Germinal center (tissue), 1 donor: ENCODE results near the gene THBS1.

Source experiments
- DNase-seq: peaks from one replicate; pipeline ENCODE4 v3.0.0; 2012; ENCODE audit warnings: mixed read lengths, low spot score

THBS1 gene

GRCh38 chr15:39589193-39589814, 8.4 kb downstream of the THBS1 start:
- no peak for DNase-seq

DNA sequence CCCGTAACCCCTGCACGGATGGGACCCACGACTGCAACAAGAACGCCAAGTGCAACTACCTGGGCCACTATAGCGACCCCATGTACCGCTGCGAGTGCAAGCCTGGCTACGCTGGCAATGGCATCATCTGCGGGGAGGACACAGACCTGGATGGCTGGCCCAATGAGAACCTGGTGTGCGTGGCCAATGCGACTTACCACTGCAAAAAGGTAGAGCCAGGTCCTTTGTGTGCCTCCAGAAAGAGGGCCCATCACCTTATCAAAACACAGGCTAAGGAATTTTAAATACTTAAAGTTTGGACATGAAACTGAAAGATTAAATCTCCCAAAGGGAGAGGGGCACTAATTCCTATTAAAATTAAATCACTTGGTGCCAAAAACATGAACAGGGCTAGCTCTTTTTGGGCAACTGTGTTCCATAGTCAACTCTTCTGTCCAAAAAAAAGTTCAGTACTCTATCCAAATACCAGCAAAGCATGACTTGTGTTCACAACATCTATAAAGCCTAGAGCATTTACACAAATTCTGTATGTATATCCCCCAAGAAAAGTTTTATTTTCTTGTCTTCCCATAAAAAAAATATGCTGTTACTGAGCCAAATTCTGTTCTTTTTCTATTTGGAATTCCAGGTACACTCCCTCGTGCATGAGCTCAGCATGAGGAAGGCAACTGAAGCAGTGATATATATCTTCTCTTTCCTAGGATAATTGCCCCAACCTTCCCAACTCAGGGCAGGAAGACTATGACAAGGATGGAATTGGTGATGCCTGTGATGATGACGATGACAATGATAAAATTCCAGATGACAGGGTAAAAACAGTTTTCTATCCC, 9.2 kb downstream of the THBS1 start:
- no peak for DNase-seq

GRCh38 chr15:39591141-39591895, 10.4 kb downstream of the THBS1 start:
- DNase-seq = no peak

- no peak for DNase-seq
Observed at GRCh38 chr15:39591896-39592315, 11.0 kb downstream of the THBS1 start.

DNA sequence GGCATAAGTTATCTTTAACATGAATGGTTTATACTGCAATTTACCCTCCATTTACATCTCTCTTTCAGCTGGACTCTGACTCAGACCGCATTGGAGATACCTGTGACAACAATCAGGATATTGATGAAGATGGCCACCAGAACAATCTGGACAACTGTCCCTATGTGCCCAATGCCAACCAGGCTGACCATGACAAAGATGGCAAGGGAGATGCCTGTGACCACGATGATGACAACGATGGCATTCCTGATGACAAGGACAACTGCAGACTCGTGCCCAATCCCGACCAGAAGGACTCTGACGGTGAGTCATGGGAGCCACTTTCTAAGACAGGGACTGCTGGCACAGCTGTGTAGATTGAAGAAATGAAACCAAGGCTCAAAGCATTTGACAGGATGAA, 11.6 kb downstream of the THBS1 start:
- no peak for DNase-seq

- no peak for DNase-seq
Observed at GRCh38 chr15:39593071-39593655, 12.3 kb downstream of the THBS1 start.

- no peak for DNase-seq
Observed at GRCh38 chr15:39593656-39594445, 13.0 kb downstream of the THBS1 start.

DNA sequence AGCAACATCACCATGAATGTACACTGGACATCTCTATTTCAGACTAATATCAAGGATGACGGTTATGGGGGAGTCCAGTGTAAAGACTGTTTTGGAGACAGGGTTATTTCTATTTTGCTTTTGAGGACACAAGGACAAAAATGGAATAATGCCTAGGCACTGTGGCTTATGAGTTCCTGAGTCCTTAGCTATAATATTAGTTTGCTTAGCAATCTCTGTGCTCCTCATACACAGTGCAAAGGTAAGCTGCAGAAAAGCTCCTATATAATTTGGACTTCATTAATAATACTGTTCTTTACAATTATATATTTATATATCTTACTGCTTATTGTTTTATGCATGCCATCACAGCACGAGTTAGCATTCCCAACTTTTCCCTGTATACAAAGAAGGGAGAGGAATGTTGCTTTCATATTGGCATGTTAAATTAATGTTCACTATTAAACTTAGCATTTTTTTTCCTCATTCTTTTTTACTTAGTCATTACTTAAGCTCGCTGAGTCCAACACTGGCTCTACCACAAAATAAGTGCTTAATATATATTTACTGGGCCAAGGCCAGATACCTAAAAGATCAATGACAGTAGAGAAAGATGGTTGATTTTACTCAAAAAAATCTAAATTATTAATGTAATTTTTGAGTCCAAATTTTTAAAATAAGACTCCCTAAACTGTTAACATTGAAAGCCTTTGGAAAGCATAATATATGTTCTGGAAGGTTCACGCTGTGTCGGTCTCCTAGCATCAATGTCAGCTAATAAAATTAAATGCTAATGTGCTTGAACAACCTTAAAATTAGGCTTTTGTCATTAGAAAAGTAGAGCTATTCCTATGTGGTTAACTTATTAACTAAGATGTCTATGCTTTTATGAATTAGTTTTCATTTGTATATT, 13.8 kb downstream of the THBS1 start:
- no peak for DNase-seq

DNA sequence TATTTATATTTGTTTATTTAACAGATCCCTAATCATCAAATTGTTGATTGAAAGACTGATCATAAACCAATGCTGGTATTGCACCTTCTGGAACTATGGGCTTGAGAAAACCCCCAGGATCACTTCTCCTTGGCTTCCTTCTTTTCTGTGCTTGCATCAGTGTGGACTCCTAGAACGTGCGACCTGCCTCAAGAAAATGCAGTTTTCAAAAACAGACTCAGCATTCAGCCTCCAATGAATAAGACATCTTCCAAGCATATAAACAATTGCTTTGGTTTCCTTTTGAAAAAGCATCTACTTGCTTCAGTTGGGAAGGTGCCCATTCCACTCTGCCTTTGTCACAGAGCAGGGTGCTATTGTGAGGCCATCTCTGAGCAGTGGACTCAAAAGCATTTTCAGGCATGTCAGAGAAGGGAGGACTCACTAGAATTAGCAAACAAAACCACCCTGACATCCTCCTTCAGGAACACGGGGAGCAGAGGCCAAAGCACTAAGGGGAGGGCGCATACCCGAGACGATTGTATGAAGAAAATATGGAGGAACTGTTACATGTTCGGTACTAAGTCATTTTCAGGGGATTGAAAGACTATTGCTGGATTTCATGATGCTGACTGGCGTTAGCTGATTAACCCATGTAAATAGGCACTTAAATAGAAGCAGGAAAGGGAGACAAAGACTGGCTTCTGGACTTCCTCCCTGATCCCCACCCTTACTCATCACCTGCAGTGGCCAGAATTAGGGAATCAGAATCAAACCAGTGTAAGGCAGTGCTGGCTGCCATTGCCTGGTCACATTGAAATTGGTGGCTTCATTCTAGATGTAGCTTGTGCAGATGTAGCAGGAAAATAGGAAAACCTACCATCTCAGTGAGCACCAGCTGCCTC, 14.7 kb downstream of the THBS1 start:
- no peak for DNase-seq

GRCh38 chr15:39596358-39597051, 15.6 kb downstream of the THBS1 start:
- no peak for DNase-seq

DNA sequence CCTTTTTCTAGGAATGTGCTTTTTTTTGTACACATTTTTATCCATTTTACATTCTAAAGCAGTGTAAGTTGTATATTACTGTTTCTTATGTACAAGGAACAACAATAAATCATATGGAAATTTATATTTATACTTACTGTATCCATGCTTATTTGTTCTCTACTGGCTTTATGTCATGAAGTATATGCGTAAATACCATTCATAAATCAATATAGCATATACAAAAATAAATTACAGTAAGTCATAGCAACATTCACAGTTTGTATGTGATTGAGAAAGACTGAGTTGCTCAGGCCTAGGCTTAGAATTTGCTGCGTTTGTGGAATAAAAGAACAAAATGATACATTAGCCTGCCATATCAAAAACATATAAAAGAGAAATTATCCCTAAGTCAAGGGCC, 16.5 kb downstream of the THBS1 start:
- DNase-seq = no peak

DNA sequence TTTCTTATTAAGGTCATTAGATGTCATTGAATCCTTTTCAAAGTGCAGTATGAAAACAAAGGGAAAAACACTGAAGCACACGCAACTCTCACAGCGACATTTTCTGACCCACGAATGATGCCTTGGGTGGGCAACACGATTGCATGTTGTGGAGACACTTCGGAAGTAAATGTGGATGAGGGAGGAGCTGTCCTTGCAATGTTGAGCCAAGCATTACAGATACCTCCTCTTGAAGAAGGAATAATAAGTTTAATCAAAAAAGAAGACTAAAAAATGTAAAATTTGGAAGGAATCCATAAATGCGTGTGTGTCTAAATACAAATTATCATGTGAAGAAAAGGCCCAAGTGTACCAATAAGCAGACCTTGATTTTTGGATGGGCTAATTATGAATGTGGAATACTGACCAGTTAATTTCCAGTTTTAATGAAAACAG, 16.9 kb downstream of the THBS1 start:
- no peak for DNase-seq

- no peak for DNase-seq
Observed at GRCh38 chr15:39598186-39598850, 17.4 kb downstream of the THBS1 start.

GRCh38 chr15:39598958-39599845, 18.3 kb downstream of the THBS1 start:
- no peak for DNase-seq

- no peak for DNase-seq
Observed at GRCh38 chr15:39599871-39600270, 19.0 kb downstream of the THBS1 start.

- no peak for DNase-seq
Observed at GRCh38 chr15:39602143-39602542, 21.3 kb downstream of the THBS1 start.

GRCh38 chr15:39605146-39605545, 24.3 kb downstream of the THBS1 start:
- no peak for DNase-seq
